HL-60 (cell line): ENCODE measurements around the gene ELOVL6.

ENCODE experiments used
- CTCF ChIP-seq: IDR thresholded peaks from one replicate; pipeline ENCODE4 v1.5.1; 2011; ENCODE audit warnings: low read length, control low read depth, inconsistent platforms; ENCODE audit not compliant: insufficient read depth
- GABPA ChIP-seq: IDR thresholded peaks from 2 replicates; pipeline ENCODE4 v1.6.1; 2012; ENCODE audit warnings: low read depth
- POLR2AphosphoS5 ChIP-seq: IDR thresholded peaks from 2 replicates; pipeline ENCODE4 v1.6.1; 2012; ENCODE audit warnings: low read depth
- SPI1 ChIP-seq: IDR thresholded peaks from 2 replicates; pipeline ENCODE4 v1.6.1; 2012; ENCODE audit warnings: low read depth, mild to moderate bottlenecking, borderline replicate concordance

DNA sequence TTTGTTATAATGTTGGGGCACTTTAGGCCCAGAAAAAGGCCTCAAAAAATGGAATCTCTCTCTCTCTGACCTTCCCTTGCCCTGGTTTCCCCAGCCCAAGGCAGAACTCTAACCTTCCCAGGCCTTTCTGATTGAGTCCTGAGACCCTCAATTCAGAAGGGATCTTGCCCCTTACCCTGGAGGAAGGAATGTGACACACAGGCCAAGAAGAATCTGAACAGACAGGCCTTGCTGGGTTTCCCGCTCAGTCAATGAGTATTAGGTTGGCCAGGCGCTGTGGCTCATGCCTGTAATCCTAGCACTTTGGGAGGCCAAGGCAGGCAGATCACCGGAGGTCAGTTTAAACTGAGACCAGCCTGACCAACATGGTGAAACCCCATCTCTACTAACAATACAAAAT, 27.6 kb downstream of the ELOVL6 start:
- TF ChIP-seq CTCF (no peak), POLR2AphosphoS5 (no peak), GABPA (no peak), SPI1 (no peak)
